Neural cell (in vitro differentiated cells): ENCODE data around the gene P2RX5. TPM values are rescaled to one million over a fixed set of nuclear protein-coding genes. Genes with fewer than 3 reads are reported as not detected.

Source experiments
- H2AFZ ChIP-seq: fragments of 200-600, 300-800 bp; sonication (generic), shearing (Covaris generic); 2 replicates; pipeline ENCODE4 v1.6.0; 2014; ENCODE audit warnings: low read depth, mild to moderate bottlenecking, antibody characterized with exemption, low read length, moderate library complexity
- H3F3A ChIP-seq: fragments of 200-600 bp; shearing (Covaris generic); 2 replicates; pipeline ENCODE4 v1.6.1; 2016; ENCODE audit warnings: mild to moderate bottlenecking, moderate library complexity, mixed read lengths, antibody characterized with exemption, low read length; ENCODE audit not compliant: insufficient read depth, poor library complexity, severe bottlenecking
- H3K27ac ChIP-seq: fragments of 200-600, 300-800 bp; sonication (generic), shearing (Covaris generic); 2 replicates; pipeline ENCODE4 v1.5.1; 2014; ENCODE audit warnings: mild to moderate bottlenecking, low read length, moderate library complexity
- H3K27me3 ChIP-seq: fragments of 300-800, 200-600 bp; sonication (generic), shearing (Covaris generic); 2 replicates; pipeline ENCODE4 v1.6.0; 2014; ENCODE audit warnings: mild to moderate bottlenecking, low read depth, low read length, moderate library complexity; ENCODE audit not compliant: insufficient read depth
- H3K36me3 ChIP-seq: fragments of 300-800, 200-600 bp; sonication (generic), shearing (Covaris generic); 2 replicates; pipeline ENCODE4 v1.5.1; 2014; ENCODE audit warnings: mild to moderate bottlenecking, antibody characterized with exemption, low read length, moderate library complexity; ENCODE audit not compliant: insufficient read depth
- H3K4me2 ChIP-seq: fragments of 300-800, 200-600 bp; sonication (generic), shearing (Covaris generic); 2 replicates; pipeline ENCODE4 v1.6.0; 2014; ENCODE audit warnings: mild to moderate bottlenecking, low read length
- H3K4me3 ChIP-seq: fragments of 300-800, 200-600 bp; sonication (generic), shearing (Covaris generic); 2 replicates; pipeline ENCODE4 v1.5.1; 2014; ENCODE audit warnings: mild to moderate bottlenecking, low read length, moderate library complexity
- H3K79me2 ChIP-seq: fragments of 200-600 bp; shearing (Covaris generic); replicated peaks from 2 replicates; pipeline ENCODE4 v1.6.0; 2014; ENCODE audit warnings: mild to moderate bottlenecking, low read length, moderate library complexity; ENCODE audit not compliant: insufficient read depth
- H3K9ac ChIP-seq: fragments of 300-800, 200-600 bp; sonication (generic), shearing (Covaris generic); 2 replicates; pipeline ENCODE4 v1.6.1; 2016; ENCODE audit warnings: mild to moderate bottlenecking, low read length, mixed read lengths
- H3K9me2 ChIP-seq: fragments of 200-600 bp; shearing (Covaris generic); 2 replicates; pipeline ENCODE4 v1.6.1; 2016; ENCODE audit warnings: mild to moderate bottlenecking, low read length, mixed read lengths; ENCODE audit not compliant: insufficient read depth
- H3K9me3 ChIP-seq: fragments of 200-600, 300-800 bp; sonication (generic), shearing (Covaris generic); 2 replicates; pipeline ENCODE4 v1.6.1; 2016; ENCODE audit warnings: mild to moderate bottlenecking, mixed run types, low read length, moderate library complexity, mixed read lengths
- H4K20me1 ChIP-seq: fragments of 200-600 bp; shearing (Covaris generic); 2 replicates; pipeline ENCODE4 v1.6.1; 2016; ENCODE audit warnings: mild to moderate bottlenecking, mixed run types; ENCODE audit not compliant: insufficient read depth
- CTCF ChIP-seq: fragments of 450-650 bp; IDR thresholded peaks from 2 replicates; pipeline ENCODE4 v1.5.1; 2014; ENCODE audit warnings: antibody characterized with exemption, mild to moderate bottlenecking, moderate library complexity; ENCODE audit not compliant: poor library complexity, severe bottlenecking
- EP300 ChIP-seq: fragments of 450-650 bp; conservative IDR thresholded peaks from 2 replicates; pipeline ENCODE4 v1.6.1; 2014; ENCODE audit warnings: antibody characterized with exemption, mild to moderate bottlenecking, moderate library complexity; ENCODE audit not compliant: poor library complexity, severe bottlenecking
- EZH2 ChIP-seq: fragments of 200-600, 300-800 bp; shearing (Covaris generic), sonication (generic); IDR thresholded peaks from 2 replicates; pipeline ENCODE4 v1.6.1; 2014; ENCODE audit warnings: antibody characterized with exemption, low read length, borderline replicate concordance, mild to moderate bottlenecking; ENCODE audit not compliant: insufficient read depth, poor library complexity, severe bottlenecking
- MXI1 ChIP-seq: fragments of 450-650 bp; conservative IDR thresholded peaks from 2 replicates; pipeline ENCODE4 v1.6.1; 2014; ENCODE audit warnings: antibody characterized with exemption, mild to moderate bottlenecking; ENCODE audit not compliant: poor library complexity, severe bottlenecking
- POLR2AphosphoS5 ChIP-seq: IDR thresholded peaks from 2 replicates; pipeline ENCODE4 v1.6.1; 2012
- RAD21 ChIP-seq: fragments of 450-650 bp; conservative IDR thresholded peaks from 2 replicates; pipeline ENCODE4 v1.6.1; 2014; ENCODE audit warnings: antibody characterized with exemption, mild to moderate bottlenecking, moderate library complexity
- REST ChIP-seq: IDR thresholded peaks from 2 replicates; pipeline ENCODE4 v1.6.1; 2012; ENCODE audit warnings: borderline replicate concordance
- SMC3 ChIP-seq: fragments of 450-650 bp; conservative IDR thresholded peaks from 2 replicates; pipeline ENCODE4 v1.6.1; 2014; ENCODE audit warnings: antibody characterized with exemption, mild to moderate bottlenecking, moderate library complexity; ENCODE audit not compliant: poor library complexity
- TAF1 ChIP-seq: IDR thresholded peaks from 2 replicates; pipeline ENCODE4 v1.6.1; 2012; ENCODE audit warnings: low read depth
- polyA plus RNA-seq: library from polyadenylated mRNA; depleted of rRNA; stranded (reverse); fragments of >200 nt; gene quantifications from 2 replicates; pipeline ENCODE4 v1.2.3, GENCODE V29; 2014

P2RX5 gene
- polyA plus RNA-seq, 1 donor from 2014 or later = 7.0 TPM

DNA sequence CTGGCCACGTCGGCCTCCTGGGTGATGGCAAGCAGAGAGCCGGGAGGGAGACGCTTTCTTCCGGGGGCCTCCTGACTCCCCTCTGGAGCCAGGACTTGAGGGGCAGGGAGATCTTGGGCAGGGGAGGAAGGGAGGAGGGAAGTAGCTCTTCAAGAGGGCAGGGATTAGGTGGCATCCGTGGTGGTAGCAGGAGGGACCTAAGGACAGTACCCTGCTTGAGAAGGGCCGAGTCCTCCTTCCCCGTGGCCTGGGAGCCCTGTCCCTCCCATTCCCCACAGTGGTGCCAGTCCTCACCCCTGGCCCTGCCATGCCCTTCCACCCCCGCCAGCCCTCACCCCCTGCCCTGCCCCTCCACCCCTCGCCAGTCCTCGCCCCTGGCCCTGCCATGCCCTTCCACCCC lies 40.2 kb downstream of the P2RX5 start:
- Histone ChIP-seq H3K9me2 (no peaks in the 10 kb centered on the region), H3K4me2 (no peak overlapping the region), H4K20me1 (no peaks in the 10 kb centered on the region), H3K27ac (no peak overlapping the region), H3K9ac (no peak overlapping the region), H3K36me3 (no peaks in the 10 kb centered on the region), H3K79me2 (no peaks in the 10 kb centered on the region), H3K4me3 (no peak overlapping the region), H3K9me3 (no peaks in the 10 kb centered on the region), H2AFZ (no peak overlapping the region), H3K27me3 (no peaks in the 10 kb centered on the region), H3F3A (no peaks in the 10 kb centered on the region)
- TF ChIP-seq POLR2AphosphoS5 = no peak
- no peak for TF ChIP-seq TAF1
- no peak for TF ChIP-seq EZH2
- no peak for TF ChIP-seq EP300
- no peak for TF ChIP-seq REST
- TF ChIP-seq RAD21 = no peak
- TF ChIP-seq CTCF = no peak
- no peak for TF ChIP-seq SMC3
- no peak for TF ChIP-seq MXI1

- no peak overlapping the region for H3K27ac ChIP-seq
- H3K36me3 ChIP-seq = no peaks in the 10 kb centered on the region
- H3K9me3 ChIP-seq = no peaks in the 10 kb centered on the region
- H3K4me3 ChIP-seq = no peak overlapping the region
- H3K79me2 ChIP-seq = no peaks in the 10 kb centered on the region
- H3K9ac ChIP-seq = no peak overlapping the region
- H4K20me1 ChIP-seq = no peaks in the 10 kb centered on the region
- no peak overlapping the region for H2AFZ ChIP-seq
- H3F3A ChIP-seq = no peaks in the 10 kb centered on the region
- H3K27me3 ChIP-seq = no peaks in the 10 kb centered on the region
- H3K4me2 ChIP-seq = no peak overlapping the region
- TF ChIP-seq EP300 (no peak), CTCF (peak; percentile 58), SMC3 (peak; percentile 67), EZH2 (no peak), POLR2AphosphoS5 (no peak), REST (no peak), TAF1 (no peak), MXI1 (no peak), RAD21 (peak; percentile 47)
- no peaks in the 10 kb centered on the region for H3K9me2 ChIP-seq
These were observed 48.0 kb downstream of the P2RX5 start for GRCh38 chr17:3647769-3648555.
